ENCODE measurements around the gene C1QTNF12. TPM values are rescaled to one million over a fixed set of nuclear protein-coding genes. Genes with fewer than 3 reads are reported as not detected.
"Not testable (repeated sequence)": the region's sequence is repeated elsewhere in the genome, so short reads cannot be mapped to it uniquely, and the experiment has no call there.

C1QTNF12 gene
- total and polyA plus RNA-seq, 12 donors, result 0.42 to 2.3 (median 1.1) TPM; not detected in 1

GRCh38 chr1:1197551-1198422, 48.7 kb downstream of the C1QTNF12 start:
- TF ChIP-seq CTCF (IDR thresholded peaks at IDR 0.05), result no peak
- no peak overlapping the region for H3K27ac ChIP-seq
- DNase-seq (peak in 1 of 2 donors; percentile 9), ATAC-seq (peak in 1 of 8 donors; percentile 39)
- peaks cover 0 to 18% (median 5%) of the 10 kb centered on the region in 7 donors for H3K27me3 ChIP-seq
- no peaks in the 10 kb centered on the region for H3K36me3 ChIP-seq
- H3K4me3 ChIP-seq, result no peak overlapping the region
- intact Hi-C loops (cut with DNase I), result no loop called here
- WGBS, 2 donors, result 91% methylated on average over 48 of the region's 48 CpGs
- H3K4me1 ChIP-seq, result peaks cover 0 to 11% (median 7%) of the 10 kb centered on the region in 9 donors
- H3K9me3 ChIP-seq, result peaks cover 0 to 20% (median 5%) of the 10 kb centered on the region in 11 donors

- TF ChIP-seq CTCF (IDR thresholded peaks at IDR 0.05), result no peak
- no peak for ATAC-seq
- no peak for DNase-seq
- H3K4me1 ChIP-seq, result peaks cover 0 to 11% (median 7%) of the 10 kb centered on the region in 9 donors
- no peak overlapping the region for H3K27ac ChIP-seq
- WGBS, 2 donors, result 86% methylated on average over 8 of the region's 8 CpGs
- H3K4me3 ChIP-seq, result no peak overlapping the region
- H3K27me3 ChIP-seq, result peaks cover 0 to 17% (median 4%) of the 10 kb centered on the region in 7 donors
- peaks cover 0 to 20% (median 5%) of the 10 kb centered on the region in 11 donors for H3K9me3 ChIP-seq
- intact Hi-C loops (cut with DNase I), result no loop called here
- no peaks in the 10 kb centered on the region for H3K36me3 ChIP-seq
These were observed 49.4 kb downstream of the C1QTNF12 start for GRCh38 chr1:1197188-1197500.

GRCh38 chr1:1196431-1197187, 49.9 kb downstream of the C1QTNF12 start:
- no peak for TF ChIP-seq CTCF (IDR thresholded peaks at IDR 0.05)
- 74 to 79% methylated on average over 13 of the region's 13 CpGs for WGBS, 2 donors
- H3K4me3 ChIP-seq, result no peak overlapping the region

GRCh38 chr1:1195726-1196125, 50.8 kb downstream of the C1QTNF12 start:
- intact Hi-C loops (cut with DNase I); H3K27ac ChIP-seq; H3K36me3 ChIP-seq; H3K4me1 ChIP-seq; H3K4me3 ChIP-seq; H3K27me3 ChIP-seq; DNase-seq; ATAC-seq: not testable (repeated sequence)
- 80 to 98% methylated on average over 6 of the region's 6 CpGs for WGBS, 2 donors
- H3K9me3 ChIP-seq, result peaks cover 0 to 26% (median 5%) of the 10 kb centered on the region in 11 donors

More at GRCh38 chr1:1196431-1197187, 49.9 kb downstream of the C1QTNF12 start:
- intact Hi-C loops (cut with DNase I), result no loop called here
- H3K27me3 ChIP-seq, result peaks cover 0 to 17% (median 4%) of the 10 kb centered on the region in 7 donors
- no peak overlapping the region for H3K27ac ChIP-seq
- DNase-seq, result peak in 1 of 2 donors; percentile 5
- peaks cover 0 to 11% (median 7%) of the 10 kb centered on the region in 9 donors for H3K4me1 ChIP-seq
- ATAC-seq, result no peak
- H3K36me3 ChIP-seq, result no peaks in the 10 kb centered on the region
- H3K9me3 ChIP-seq, result peaks cover 0 to 25% (median 5%) of the 10 kb centered on the region in 11 donors
